GM12801 (cell line): ENCODE data around the gene DHDH.

ENCODE experiments used
- TF ChIP-seq, protein P1 (sequence below): IDR thresholded peaks from one replicate; pipeline ENCODE4 v1.5.1; 2011; ENCODE audit warnings: control low read depth; ENCODE audit not compliant: insufficient read length; ENCODE audit errors: extremely low read depth

Gene DHDH

DNA sequence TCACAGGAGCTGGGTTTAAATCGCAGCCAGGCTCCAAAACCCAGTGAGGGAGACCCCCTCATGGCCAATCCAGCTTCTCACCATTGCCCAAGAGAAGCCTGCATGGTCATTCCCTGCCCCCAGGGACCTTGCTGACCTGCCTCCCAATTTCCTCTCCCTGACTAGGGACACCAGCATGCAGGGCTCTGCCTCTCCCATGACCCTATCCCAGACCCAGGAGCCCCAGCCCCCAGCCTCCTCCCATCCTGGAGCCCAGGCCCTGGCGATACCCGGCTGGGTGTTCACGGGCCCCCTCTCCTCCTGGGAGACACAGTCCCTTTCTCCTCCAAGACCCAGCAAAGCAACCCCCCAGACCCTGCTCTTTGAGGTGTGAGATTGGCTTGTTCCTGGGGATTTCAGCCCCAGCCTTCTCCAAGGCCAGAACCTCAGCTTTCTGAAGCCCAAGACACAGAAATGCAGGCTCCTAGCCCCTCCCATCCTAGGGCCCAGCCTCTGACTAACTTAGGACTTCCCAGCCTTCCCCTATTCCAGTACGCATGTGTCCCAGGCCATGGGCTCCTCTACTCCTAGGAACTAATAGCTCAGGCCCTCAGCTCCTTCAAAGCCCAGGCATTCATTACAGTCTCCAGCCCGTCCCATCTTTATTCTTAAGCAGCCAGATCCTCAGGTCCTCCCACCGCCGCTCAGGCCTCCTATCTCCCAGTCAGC lies 58.5 kb downstream of the DHDH start:
- TF ChIP-seq, protein P1, sequence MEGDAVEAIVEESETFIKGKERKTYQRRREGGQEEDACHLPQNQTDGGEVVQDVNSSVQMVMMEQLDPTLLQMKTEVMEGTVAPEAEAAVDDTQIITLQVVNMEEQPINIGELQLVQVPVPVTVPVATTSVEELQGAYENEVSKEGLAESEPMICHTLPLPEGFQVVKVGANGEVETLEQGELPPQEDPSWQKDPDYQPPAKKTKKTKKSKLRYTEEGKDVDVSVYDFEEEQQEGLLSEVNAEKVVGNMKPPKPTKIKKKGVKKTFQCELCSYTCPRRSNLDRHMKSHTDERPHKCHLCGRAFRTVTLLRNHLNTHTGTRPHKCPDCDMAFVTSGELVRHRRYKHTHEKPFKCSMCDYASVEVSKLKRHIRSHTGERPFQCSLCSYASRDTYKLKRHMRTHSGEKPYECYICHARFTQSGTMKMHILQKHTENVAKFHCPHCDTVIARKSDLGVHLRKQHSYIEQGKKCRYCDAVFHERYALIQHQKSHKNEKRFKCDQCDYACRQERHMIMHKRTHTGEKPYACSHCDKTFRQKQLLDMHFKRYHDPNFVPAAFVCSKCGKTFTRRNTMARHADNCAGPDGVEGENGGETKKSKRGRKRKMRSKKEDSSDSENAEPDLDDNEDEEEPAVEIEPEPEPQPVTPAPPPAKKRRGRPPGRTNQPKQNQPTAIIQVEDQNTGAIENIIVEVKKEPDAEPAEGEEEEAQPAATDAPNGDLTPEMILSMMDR: no peak

DNA sequence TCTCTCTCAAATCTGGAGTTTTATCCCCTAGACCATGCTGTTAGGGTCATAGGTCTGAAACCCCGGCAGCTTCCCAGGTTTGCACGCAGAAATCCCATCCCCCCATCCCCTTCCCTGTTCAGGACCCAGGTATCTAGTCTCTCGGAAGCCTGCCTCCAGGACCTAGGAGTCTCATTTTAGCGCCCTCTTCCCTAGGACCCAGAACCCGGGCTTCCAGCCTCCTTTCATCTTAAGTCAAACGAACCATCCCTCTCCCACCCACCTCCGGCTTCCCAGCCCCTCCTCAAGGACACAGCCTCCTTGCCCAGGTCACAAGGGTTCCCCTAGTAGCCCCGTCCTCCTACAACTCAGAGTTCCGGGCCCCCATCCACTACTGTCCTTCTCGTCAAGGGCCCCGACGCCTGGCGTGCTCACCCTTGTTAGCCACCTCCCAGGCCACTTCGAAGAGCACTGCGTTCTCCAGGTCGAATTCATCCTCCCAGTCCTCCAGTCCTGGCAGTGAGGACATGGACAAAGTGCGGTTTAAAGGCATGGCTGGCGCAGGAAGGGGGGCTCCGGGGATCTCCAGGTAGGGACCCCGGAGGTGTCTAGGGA lies 59.2 kb downstream of the DHDH start:
- TF ChIP-seq, protein P1: no peak

DNA sequence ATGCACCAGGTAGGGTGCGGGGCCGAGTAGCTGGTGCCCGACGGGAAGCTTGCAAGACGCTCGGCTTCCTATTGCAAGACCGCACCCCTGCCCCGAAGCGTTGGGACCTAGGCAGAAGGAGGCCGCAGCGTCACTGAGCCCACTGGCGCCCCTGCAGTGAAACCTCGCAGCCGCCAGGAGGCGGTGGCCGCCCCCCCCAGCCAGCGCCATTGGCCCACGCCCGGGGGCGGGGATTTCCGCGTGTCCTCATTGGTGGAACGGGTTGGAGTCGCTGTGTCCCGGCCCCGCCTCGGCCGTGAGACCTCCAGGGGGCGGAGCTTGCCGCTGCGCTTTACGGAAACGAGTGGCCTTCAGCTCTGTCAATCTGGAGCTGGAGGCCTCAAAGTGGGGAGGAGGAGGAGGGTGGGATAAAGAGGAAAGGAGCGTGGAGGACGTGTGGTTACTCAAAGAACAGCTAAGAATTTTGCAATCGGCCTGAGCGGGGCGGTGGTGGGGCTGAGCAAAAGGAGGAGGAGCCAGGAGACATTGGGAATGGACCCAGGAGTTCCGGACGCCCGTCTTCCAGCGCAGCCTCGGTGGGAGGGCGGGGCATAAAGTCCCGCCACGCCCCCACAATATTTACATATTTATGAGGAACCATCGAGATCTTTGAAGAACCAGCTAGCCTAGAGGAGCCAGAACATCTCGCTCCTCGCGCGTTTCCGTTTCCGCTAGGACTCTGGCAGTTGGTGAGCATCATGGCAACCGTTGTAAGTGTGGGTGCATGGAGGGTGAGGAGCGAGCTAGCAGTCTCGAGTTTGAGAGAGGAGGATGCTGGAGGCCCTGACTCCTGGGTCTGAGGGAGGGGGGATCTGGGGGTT lies 59.9 kb downstream of the DHDH start, which contains the start of the genes GYS1 and RUVBL2:
TSS of gene GYS1 (minus strand) at position 135 of the 860 bp plus-strand sequence. CDS start 197 bp downstream, outside the sequence.
TSS of gene RUVBL2 (plus strand) at position 713 of the 860 bp plus-strand sequence. CDS start at position 738, 25 bp downstream.
- TF ChIP-seq, protein P1: no peak

DNA sequence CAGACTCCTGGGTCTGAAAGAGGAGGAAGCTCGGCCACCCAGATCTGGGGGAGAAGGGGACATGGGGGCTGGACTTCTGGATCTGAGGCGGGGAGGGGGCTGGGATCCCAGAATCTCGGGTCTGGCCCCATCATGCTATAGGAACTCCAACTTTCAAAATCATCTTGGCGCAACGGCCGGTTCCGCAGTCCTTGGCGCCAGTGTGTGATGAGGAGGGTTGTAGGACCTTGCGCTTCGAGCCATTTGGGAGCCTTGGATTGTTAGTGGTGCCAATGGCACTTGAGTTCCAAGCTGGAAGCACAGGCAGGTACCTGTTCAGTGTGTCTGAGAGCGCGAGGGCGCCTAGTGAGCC lies 60.5 kb downstream of the DHDH start:
- TF ChIP-seq, protein P1: no peak
